Osteoblast (primary cell): Measurements from ENCODE around the gene CD200. TPM values are rescaled to one million over a fixed set of nuclear protein-coding genes. Genes with fewer than 3 reads are reported as not detected.
"Not testable (repeated sequence)": the region's sequence is repeated elsewhere in the genome, so short reads cannot be mapped to it uniquely, and the experiment has no call there.

Experiments used
- DNase-seq: peaks from one replicate; pipeline ENCODE4 v3.0.0; 2011; ENCODE audit warnings: low spot score, mixed read lengths; ENCODE audit not compliant: insufficient read length; ENCODE audit errors: missing footprints
- H2AFZ ChIP-seq: 2 replicates; pipeline ENCODE4 v1.6.0; 2011; ENCODE audit warnings: mild to moderate bottlenecking, low read length
- H3K27ac ChIP-seq: 2 replicates; pipeline ENCODE4 v1.5.1; 2011; ENCODE audit warnings: mild to moderate bottlenecking, low read depth, low read length, moderate library complexity
- H3K27me3 ChIP-seq: 2 replicates; pipeline ENCODE4 v1.6.0; 2012; ENCODE audit warnings: mild to moderate bottlenecking, control low read depth, inconsistent platforms, low read length, moderate library complexity; ENCODE audit not compliant: insufficient read depth
- H3K36me3 ChIP-seq: 2 replicates; pipeline ENCODE4 v1.5.1; 2011; ENCODE audit warnings: mild to moderate bottlenecking, low read length, control low read depth, moderate library complexity; ENCODE audit not compliant: insufficient read depth
- H3K4me1 ChIP-seq: 2 replicates; pipeline ENCODE4 v1.5.1; 2011; ENCODE audit warnings: mild to moderate bottlenecking, low read length, control low read depth, moderate library complexity; ENCODE audit not compliant: insufficient read depth
- H3K4me2 ChIP-seq: 2 replicates; pipeline ENCODE4 v1.6.0; 2011; ENCODE audit warnings: mild to moderate bottlenecking, low read length; ENCODE audit not compliant: insufficient read depth
- H3K4me3 ChIP-seq: fragments of 200-600 bp; sonication (generic); 3 replicates; pipeline ENCODE4 v1.5.1; 2012; ENCODE audit warnings: mild to moderate bottlenecking, low read length, inconsistent platforms; ENCODE audit not compliant: insufficient read depth
- H3K79me2 ChIP-seq: 2 replicates; pipeline ENCODE4 v1.6.0; 2012; ENCODE audit warnings: mild to moderate bottlenecking, low read length, control low read depth, inconsistent platforms; ENCODE audit not compliant: insufficient read depth
- H3K9me3 ChIP-seq: 2 replicates; pipeline ENCODE4 v1.5.1; 2011; ENCODE audit warnings: low read depth, low read length, control low read depth
- H4K20me1 ChIP-seq: 2 replicates; pipeline ENCODE4 v1.6.0; 2012; ENCODE audit warnings: mild to moderate bottlenecking, low read length, control low read depth; ENCODE audit not compliant: insufficient read depth
- total RNA-seq: library from RNA; depleted of rRNA; stranded (reverse); fragments of >200 nt; gene quantifications from 2 replicates; pipeline ENCODE4 v1.2.3, GENCODE V29; 2012
- TF ChIP-seq, protein P1 (sequence below): IDR thresholded peaks from 2 replicates; pipeline ENCODE4 v1.5.1; 2011; ENCODE audit warnings: mild to moderate bottlenecking, low read depth, low read length, moderate library complexity; ENCODE audit errors: extremely low read depth

The CD200 gene
- total RNA-seq, 1 donor, result 3.3 TPM

- Histone ChIP-seq H2AFZ (peak overlapping the region; percentile 32), H3K27ac (no peak overlapping the region), H3K27me3 (no peaks in the 10 kb centered on the region), H3K36me3 (no peaks in the 10 kb centered on the region), H3K4me2 (no peak overlapping the region), H3K79me2 (no peaks in the 10 kb centered on the region), H3K9me3 (no peaks in the 10 kb centered on the region), H3K4me1 (no peaks in the 10 kb centered on the region), H4K20me1 (no peaks in the 10 kb centered on the region), H3K4me3 (no peak overlapping the region)
- DNase-seq, result no peak
- TF ChIP-seq, protein P1, sequence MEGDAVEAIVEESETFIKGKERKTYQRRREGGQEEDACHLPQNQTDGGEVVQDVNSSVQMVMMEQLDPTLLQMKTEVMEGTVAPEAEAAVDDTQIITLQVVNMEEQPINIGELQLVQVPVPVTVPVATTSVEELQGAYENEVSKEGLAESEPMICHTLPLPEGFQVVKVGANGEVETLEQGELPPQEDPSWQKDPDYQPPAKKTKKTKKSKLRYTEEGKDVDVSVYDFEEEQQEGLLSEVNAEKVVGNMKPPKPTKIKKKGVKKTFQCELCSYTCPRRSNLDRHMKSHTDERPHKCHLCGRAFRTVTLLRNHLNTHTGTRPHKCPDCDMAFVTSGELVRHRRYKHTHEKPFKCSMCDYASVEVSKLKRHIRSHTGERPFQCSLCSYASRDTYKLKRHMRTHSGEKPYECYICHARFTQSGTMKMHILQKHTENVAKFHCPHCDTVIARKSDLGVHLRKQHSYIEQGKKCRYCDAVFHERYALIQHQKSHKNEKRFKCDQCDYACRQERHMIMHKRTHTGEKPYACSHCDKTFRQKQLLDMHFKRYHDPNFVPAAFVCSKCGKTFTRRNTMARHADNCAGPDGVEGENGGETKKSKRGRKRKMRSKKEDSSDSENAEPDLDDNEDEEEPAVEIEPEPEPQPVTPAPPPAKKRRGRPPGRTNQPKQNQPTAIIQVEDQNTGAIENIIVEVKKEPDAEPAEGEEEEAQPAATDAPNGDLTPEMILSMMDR, result no peak
Observed at GRCh38 chr3:112397556-112397955, 64.6 kb downstream of the CD200 start.

- Histone ChIP-seq H2AFZ (no peak overlapping the region), H3K4me2 (no peak overlapping the region), H3K79me2 (no peaks in the 10 kb centered on the region), H3K36me3 (no peaks in the 10 kb centered on the region), H3K27me3 (no peaks in the 10 kb centered on the region), H4K20me1 (no peaks in the 10 kb centered on the region), H3K4me1 (no peaks in the 10 kb centered on the region), H3K27ac (no peak overlapping the region), H3K9me3 (no peaks in the 10 kb centered on the region), H3K4me3 (no peak overlapping the region)
- TF ChIP-seq, protein P1, result no peak
- DNase-seq, result no peak
Observed at GRCh38 chr3:112399064-112399463, 66.1 kb downstream of the CD200 start.

DNA sequence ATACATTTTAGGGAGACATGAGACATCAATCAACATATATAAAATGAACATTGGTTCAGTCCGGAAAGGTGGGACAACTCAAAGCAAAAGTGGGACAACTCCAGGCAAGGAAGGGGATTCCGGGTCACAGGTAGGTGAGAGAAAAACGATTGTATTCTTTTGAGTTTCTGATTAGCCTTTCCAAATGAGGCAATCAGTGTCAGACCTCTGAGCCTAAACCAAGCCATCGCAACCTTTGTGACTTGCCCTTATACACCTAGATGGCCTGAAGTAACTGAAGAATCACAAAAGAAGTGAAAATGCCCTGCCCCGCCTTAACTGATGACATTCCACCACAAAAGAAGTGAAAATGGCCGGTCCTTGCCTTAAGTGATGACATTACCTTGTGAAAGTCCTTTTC lies 66.6 kb downstream of the CD200 start:
- not testable (repeated sequence) for H4K20me1 ChIP-seq, H3K27ac ChIP-seq, H3K27me3 ChIP-seq, H3K79me2 ChIP-seq, H3K36me3 ChIP-seq, H3K9me3 ChIP-seq, DNase-seq, H3K4me3 ChIP-seq, H2AFZ ChIP-seq, H3K4me2 ChIP-seq, H3K4me1 ChIP-seq

- not testable (repeated sequence) for H2AFZ ChIP-seq, H3K27me3 ChIP-seq, H3K4me3 ChIP-seq, H3K4me2 ChIP-seq, H3K36me3 ChIP-seq, H4K20me1 ChIP-seq, H3K9me3 ChIP-seq, H3K4me1 ChIP-seq, H3K27ac ChIP-seq, H3K79me2 ChIP-seq, DNase-seq
Observed at GRCh38 chr3:112400317-112400716, 67.4 kb downstream of the CD200 start.

DNA sequence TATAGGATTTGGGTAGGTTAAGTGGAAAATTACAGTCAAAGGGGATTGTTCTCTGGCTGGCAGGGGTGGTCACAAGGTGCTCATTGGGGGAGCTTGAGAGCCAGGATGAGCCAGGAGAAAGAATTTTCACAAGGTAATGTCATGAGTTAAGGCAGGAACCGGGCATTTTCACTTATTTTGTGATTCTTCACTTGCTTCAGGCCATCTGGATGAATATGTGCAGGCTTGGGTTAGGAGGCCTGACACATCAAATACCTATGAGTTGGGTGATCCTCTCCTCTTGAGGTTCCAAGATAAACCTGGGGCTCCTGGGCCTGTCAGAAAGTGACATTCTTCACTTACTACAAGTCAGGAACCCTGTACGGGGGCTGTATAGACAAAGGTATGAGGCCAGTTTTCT lies 68.7 kb downstream of the CD200 start:
- H4K20me1 ChIP-seq, result no peaks in the 10 kb centered on the region
- H3K4me3 ChIP-seq, result no peak overlapping the region
- H3K4me2 ChIP-seq, result no peak overlapping the region
- TF ChIP-seq, protein P1, result no peak
- DNase-seq, result no peak
- H3K36me3 ChIP-seq, result no peaks in the 10 kb centered on the region
- no peak overlapping the region for H2AFZ ChIP-seq
- H3K27ac ChIP-seq, result no peak overlapping the region
- no peaks in the 10 kb centered on the region for H3K4me1 ChIP-seq
- no peaks in the 10 kb centered on the region for H3K9me3 ChIP-seq
- H3K79me2 ChIP-seq, result no peaks in the 10 kb centered on the region
- no peaks in the 10 kb centered on the region for H3K27me3 ChIP-seq
